HG03432 (cell line): ENCODE results near the gene FLOT2.
"Not testable (repeated sequence)": the region's sequence is repeated elsewhere in the genome, so short reads cannot be mapped to it uniquely, and the experiment has no call there.

Experiments
- ATAC-seq: cut with Tn5 transposase; IDR thresholded peaks from one replicate; pipeline ENCODE4 v1.9.1; 2021; ENCODE audit warnings: mild to moderate bottlenecking, moderate library complexity; ENCODE audit not compliant: unreplicated experiment

Gene FLOT2

GRCh38 chr17:28848667-28849066 is 48.9 kb downstream of the FLOT2 start:
- not testable (repeated sequence) for ATAC-seq

DNA sequence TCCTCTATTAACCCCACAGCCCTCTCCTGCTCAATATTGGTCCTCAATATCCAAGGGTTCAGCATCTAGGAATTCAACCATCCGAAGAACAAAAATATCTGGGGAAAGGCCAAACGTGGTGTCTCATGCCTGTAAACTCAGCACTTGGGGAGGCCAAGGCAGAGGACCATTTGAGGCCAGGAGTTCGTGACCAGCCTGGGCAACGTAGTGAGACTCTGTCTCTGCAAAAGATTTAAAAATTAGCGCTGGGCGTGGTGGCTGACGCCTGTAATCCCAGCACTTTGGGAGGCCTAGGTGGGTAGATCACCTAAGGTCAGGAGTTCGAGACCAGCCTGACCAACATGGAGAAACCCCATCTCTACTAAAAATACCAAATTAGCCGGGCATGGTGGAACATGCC is 50.8 kb downstream of the FLOT2 start:
- ATAC-seq = not testable (repeated sequence)

DNA sequence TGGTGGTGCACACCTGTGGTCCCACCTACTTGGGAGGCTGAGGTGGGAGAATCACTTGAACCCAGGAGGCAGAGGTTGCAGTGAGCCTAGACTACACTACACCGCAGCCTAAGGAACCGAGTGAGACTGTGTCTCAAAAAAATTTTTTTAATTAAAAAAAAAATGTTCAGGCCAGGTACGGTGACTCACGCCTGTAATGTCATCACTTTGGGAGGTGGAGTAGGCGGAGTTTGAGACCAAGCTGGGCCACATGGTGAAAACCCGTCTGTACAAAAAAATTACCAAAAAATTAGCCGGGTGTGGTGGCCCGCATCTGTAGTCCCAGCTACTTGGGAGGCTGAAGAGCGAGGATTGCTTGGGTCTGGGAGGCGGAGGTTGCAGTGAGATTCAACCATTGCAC is 51.3 kb downstream of the FLOT2 start:
- ATAC-seq = no peak

GRCh38 chr17:28843816-28844148 is 53.8 kb downstream of the FLOT2 start:
- no peak for ATAC-seq

DNA sequence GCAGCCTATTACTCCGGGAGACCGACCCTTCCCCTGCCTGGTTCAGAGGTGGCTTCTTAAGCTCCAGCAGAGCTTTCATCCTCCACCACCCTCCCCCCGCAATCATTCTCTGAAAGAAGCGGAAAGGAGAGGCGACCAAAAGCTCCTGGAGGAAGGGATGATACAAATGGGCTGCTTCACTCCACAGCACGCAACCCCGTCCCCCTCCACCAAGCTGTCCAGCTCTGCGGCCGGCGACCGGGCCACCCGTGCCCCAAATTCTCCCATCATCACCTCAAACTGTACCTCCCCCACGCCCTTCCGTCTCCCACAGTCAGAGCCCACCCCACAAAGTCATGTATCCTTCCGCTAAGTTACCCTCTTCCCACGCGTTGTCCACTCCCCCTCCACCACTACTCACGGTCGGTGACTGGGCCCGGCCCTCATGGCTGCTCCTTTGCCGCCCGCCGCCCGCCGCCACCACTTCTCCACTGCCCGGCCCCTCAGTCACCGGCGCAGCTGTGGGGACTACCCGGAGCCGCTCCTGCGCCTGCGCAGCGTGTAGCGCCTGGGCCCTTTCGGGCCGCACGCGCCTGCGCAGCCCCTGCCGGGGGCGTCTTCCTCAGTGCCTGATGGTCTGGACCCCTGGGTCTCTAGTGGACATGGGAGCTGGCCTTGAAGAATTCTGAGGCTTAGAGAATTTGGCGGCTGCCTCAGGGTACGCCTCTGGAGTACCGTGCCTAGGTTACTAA is 55.1 kb downstream of the FLOT2 start, which contains the start of gene FAM222B:
Gene FAM222B (minus strand): TSS at position 509 of the 731 bp plus-strand sequence. CDS start 76,123 bp downstream, outside the sequence.
- peak; percentile 89 for ATAC-seq

DNA sequence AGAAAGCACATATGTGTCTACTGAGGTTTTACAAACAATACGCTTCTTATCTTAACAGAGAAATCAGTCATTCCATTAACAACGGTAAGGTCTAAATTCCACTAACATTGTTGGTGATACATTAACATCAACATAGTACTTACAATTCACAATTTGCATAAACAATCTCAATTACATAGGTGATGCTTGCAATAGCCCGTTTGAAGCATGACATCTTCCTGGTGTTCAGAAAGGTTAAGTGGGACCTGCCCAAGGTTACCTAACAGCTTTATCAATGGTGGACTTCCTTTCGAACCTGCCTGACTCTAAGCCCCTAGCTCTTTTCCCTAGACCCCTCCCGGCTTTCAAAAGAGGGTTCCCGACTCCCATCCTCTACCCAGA is 55.6 kb downstream of the FLOT2 start:
- ATAC-seq = no peak

- ATAC-seq = no peak
Observed at GRCh38 chr17:28839221-28839620, 58.3 kb downstream of the FLOT2 start.

- not testable (repeated sequence) for ATAC-seq
Observed at GRCh38 chr17:28836541-28836940, 61.0 kb downstream of the FLOT2 start.

DNA sequence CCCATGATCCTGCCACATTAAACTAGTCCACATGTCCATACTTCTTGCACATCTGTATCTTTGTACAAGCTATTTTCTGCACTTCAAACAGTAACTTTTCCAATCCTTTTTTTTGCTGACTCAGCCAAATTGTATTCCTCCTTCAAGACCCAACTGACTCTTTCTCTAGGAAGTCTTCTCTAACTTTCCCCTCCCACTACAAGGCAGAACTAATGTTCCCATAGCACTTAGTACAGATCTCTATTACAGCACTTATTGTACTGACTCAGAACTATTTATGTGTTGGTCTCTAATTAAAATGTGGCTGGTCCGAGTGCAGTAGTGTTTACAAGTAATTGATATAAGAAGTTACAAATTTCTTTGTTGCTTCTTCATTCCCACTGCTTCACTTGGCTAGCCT is 63.1 kb downstream of the FLOT2 start:
- ATAC-seq = no peak
